Astrocyte (in vitro differentiated cells and primary cell): ENCODE measurements around the gene ABHD3. TPM values are rescaled to one million over a fixed set of nuclear protein-coding genes. Genes with fewer than 3 reads are reported as not detected.
A peak's percentile ranks its signal among the peaks of the same experiment; 100 is the strongest.

Source experiments
- DNase-seq: peaks from one replicate; pipeline ENCODE4 v3.0.0-alpha.2; 2010; ENCODE audit warnings: low read depth
- FAIRE-seq: peaks from 2 replicates; lab custom pipeline; 2011; peaks lifted over from hg19 to GRCh38; lab: Jason Lieb, UNC
- H2AFZ ChIP-seq: 2 replicates; pipeline ENCODE4 v1.6.0; 2012; ENCODE audit warnings: low read depth, low read length, inconsistent platforms
- H3K27ac ChIP-seq: 2 replicates; pipeline ENCODE4 v1.5.1; 2011; ENCODE audit warnings: low read depth, low read length, inconsistent platforms
- H3K27me3 ChIP-seq: 2 replicates; pipeline ENCODE4 v1.6.0; 2011; ENCODE audit warnings: low read length, inconsistent platforms; ENCODE audit not compliant: insufficient read depth
- H3K36me3 ChIP-seq: 2 replicates; pipeline ENCODE4 v1.5.1; 2011; ENCODE audit warnings: low read length, inconsistent platforms; ENCODE audit not compliant: insufficient read depth
- H3K4me1 ChIP-seq: 2 replicates; pipeline ENCODE4 v1.5.1; 2011; ENCODE audit warnings: low read length, inconsistent platforms; ENCODE audit not compliant: insufficient read depth
- H3K4me2 ChIP-seq: 2 replicates; pipeline ENCODE4 v1.6.0; 2012; ENCODE audit warnings: low read length, inconsistent platforms
- H3K4me3 ChIP-seq: 2 replicates; pipeline ENCODE4 v1.5.1; 2011; ENCODE audit warnings: low read depth, mild to moderate bottlenecking, low read length, inconsistent platforms; ENCODE audit not compliant: insufficient read depth
- H3K79me2 ChIP-seq: 2 replicates; pipeline ENCODE4 v1.6.0; 2012; ENCODE audit warnings: mild to moderate bottlenecking, low read length, inconsistent platforms; ENCODE audit not compliant: insufficient read depth
- H3K9ac ChIP-seq: 2 replicates; pipeline ENCODE4 v1.6.0; 2012; ENCODE audit warnings: mild to moderate bottlenecking, low read length, inconsistent platforms
- H3K9me3 ChIP-seq: 2 replicates; pipeline ENCODE4 v1.5.1; 2012; ENCODE audit warnings: low read depth, mild to moderate bottlenecking, low read length, inconsistent platforms; ENCODE audit not compliant: insufficient read depth
- H4K20me1 ChIP-seq: 2 replicates; pipeline ENCODE4 v1.6.0; 2012; ENCODE audit warnings: low read length, inconsistent platforms; ENCODE audit not compliant: insufficient read depth
- H3K27ac Mint-ChIP-seq: one replicate; pipeline ENCODE4 v1.8.0; 2021; ENCODE audit warnings: mild to moderate bottlenecking, mixed read lengths; ENCODE audit not compliant: unreplicated experiment
- H3K27me3 Mint-ChIP-seq: one replicate; pipeline ENCODE4 v1.8.0; 2021; ENCODE audit warnings: low read depth, mixed read lengths; ENCODE audit not compliant: unreplicated experiment
- H3K36me3 Mint-ChIP-seq: one replicate; pipeline ENCODE4 v1.8.0; 2021; ENCODE audit warnings: low read depth, mixed read lengths; ENCODE audit not compliant: unreplicated experiment
- H3K4me1 Mint-ChIP-seq: one replicate; pipeline ENCODE4 v1.8.0; 2021; ENCODE audit warnings: low read depth, mixed read lengths; ENCODE audit not compliant: unreplicated experiment
- H3K4me3 Mint-ChIP-seq: one replicate; pipeline ENCODE4 v1.8.0; 2021; ENCODE audit warnings: mild to moderate bottlenecking, moderate library complexity, mixed read lengths; ENCODE audit not compliant: unreplicated experiment
- H3K9me3 Mint-ChIP-seq: one replicate; pipeline ENCODE4 v1.8.0; 2021; ENCODE audit warnings: mild to moderate bottlenecking, mixed read lengths; ENCODE audit not compliant: unreplicated experiment
- CTCF ChIP-seq: IDR thresholded peaks from 2 replicates; pipeline ENCODE4 v1.5.1; 2011; ENCODE audit warnings: low read depth, mild to moderate bottlenecking, inconsistent platforms, low read length, moderate library complexity; ENCODE audit not compliant: insufficient read depth
- EZH2 ChIP-seq: IDR thresholded peaks from 2 replicates; pipeline ENCODE4 v1.6.1; 2012; ENCODE audit warnings: mild to moderate bottlenecking, low read length, inconsistent platforms; ENCODE audit not compliant: insufficient read depth
- total RNA-seq: library from RNA; stranded (reverse); gene quantifications from 2 replicates; pipeline ENCODE4 v1.2.1, GENCODE V29; 2021

The ABHD3 gene
- total RNA-seq, 1 donor from 2014 or later: 5.1 TPM

DNA sequence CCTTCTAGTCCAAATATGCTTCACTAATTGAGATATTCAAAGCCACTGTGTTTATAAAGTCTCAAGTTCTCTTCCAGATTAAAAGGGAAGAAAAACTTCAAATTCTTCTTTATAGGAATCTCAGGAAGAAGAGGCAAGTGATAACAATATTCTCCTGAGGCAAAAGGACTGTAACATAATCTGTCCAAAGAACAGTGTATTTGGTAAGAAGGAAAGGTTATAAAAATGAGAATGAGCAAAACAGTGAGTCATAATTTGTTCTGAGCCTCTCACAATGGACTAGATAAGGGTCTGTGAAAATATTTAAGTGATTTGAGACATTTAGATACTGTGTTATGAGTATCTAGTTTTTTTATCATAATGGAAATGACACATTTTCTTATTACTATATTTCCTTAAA, 48.2 kb downstream of the ABHD3 start:
- no peak overlapping the region for H3K4me3 Mint-ChIP-seq
- Histone ChIP-seq H4K20me1 (no peaks in the 10 kb centered on the region), H3K27ac (no peak overlapping the region), H2AFZ (no peak overlapping the region), H3K4me2 (peak overlapping the region; percentile 3), H3K79me2 (no peaks in the 10 kb centered on the region), H3K36me3 (no peaks in the 10 kb centered on the region), H3K27me3 (no peaks in the 10 kb centered on the region), H3K9me3 (no peaks in the 10 kb centered on the region), H3K9ac (no peak overlapping the region), H3K4me1 (no peaks in the 10 kb centered on the region), H3K4me3 (no peak overlapping the region)
- H3K9me3 Mint-ChIP-seq: no peaks in the 10 kb centered on the region
- DNase-seq (peak; percentile 56), FAIRE-seq (no peak)
- TF ChIP-seq CTCF: no peak
- no peak for TF ChIP-seq EZH2
- H3K27ac Mint-ChIP-seq: no peak overlapping the region
- H3K4me1 Mint-ChIP-seq: no peaks in the 10 kb centered on the region
- no peaks in the 10 kb centered on the region for H3K27me3 Mint-ChIP-seq
- H3K36me3 Mint-ChIP-seq: no peaks in the 10 kb centered on the region

GRCh38 chr18:21653361-21653760, 51.2 kb downstream of the ABHD3 start:
- Mint-ChIP-seq H3K4me1 (no peaks in the 10 kb centered on the region), H3K27ac (no peak overlapping the region), H3K4me3 (no peak overlapping the region), H3K9me3 (no peaks in the 10 kb centered on the region), H3K36me3 (no peaks in the 10 kb centered on the region), H3K27me3 (no peaks in the 10 kb centered on the region)
- Histone ChIP-seq H4K20me1 (no peaks in the 10 kb centered on the region), H2AFZ (no peak overlapping the region), H3K4me2 (no peak overlapping the region), H3K4me1 (no peaks in the 10 kb centered on the region), H3K27me3 (no peaks in the 10 kb centered on the region), H3K79me2 (no peaks in the 10 kb centered on the region), H3K4me3 (no peak overlapping the region), H3K36me3 (no peaks in the 10 kb centered on the region), H3K9ac (no peak overlapping the region), H3K27ac (no peak overlapping the region), H3K9me3 (no peaks in the 10 kb centered on the region)
- TF ChIP-seq CTCF (no peak), EZH2 (no peak)
- FAIRE-seq (no peak), DNase-seq (no peak)

DNA sequence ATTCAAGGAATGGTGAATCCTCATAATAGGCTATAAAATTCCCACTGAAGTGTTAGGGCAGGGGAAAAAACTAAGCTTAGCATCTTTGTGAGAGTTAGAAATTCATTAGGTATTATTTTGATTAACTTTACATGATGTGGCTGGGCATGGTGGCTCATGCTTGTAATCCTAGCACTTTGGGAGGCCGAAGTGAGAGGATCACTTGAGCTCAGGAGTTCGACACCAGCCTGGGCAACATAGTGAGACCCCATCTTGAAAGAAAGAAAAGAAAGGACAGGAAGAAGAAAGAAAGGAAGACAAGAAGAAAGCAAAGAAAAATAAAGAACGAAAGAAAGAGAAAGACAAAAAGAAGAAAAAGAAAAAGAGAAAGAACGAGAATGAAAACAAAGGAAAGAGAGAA, 52.5 kb downstream of the ABHD3 start:
- no peak overlapping the region for H3K9ac ChIP-seq
- H3K4me1 ChIP-seq: no peaks in the 10 kb centered on the region
- no peak overlapping the region for H3K4me2 ChIP-seq
- no peaks in the 10 kb centered on the region for H4K20me1 ChIP-seq
- H3K79me2 ChIP-seq: no peaks in the 10 kb centered on the region
- H3K27ac Mint-ChIP-seq: no peak overlapping the region
- no peak overlapping the region for H3K27ac ChIP-seq
- no peaks in the 10 kb centered on the region for H3K27me3 Mint-ChIP-seq
- DNase-seq (no peak), FAIRE-seq (no peak)
- no peak overlapping the region for H3K4me3 Mint-ChIP-seq
- no peaks in the 10 kb centered on the region for H3K36me3 ChIP-seq
- no peaks in the 10 kb centered on the region for H3K9me3 ChIP-seq
- no peaks in the 10 kb centered on the region for H3K9me3 Mint-ChIP-seq
- H2AFZ ChIP-seq: no peak overlapping the region
- H3K27me3 ChIP-seq: no peaks in the 10 kb centered on the region
- TF ChIP-seq EZH2: no peak
- TF ChIP-seq CTCF: no peak
- no peaks in the 10 kb centered on the region for H3K4me1 Mint-ChIP-seq
- H3K36me3 Mint-ChIP-seq: no peaks in the 10 kb centered on the region
- no peak overlapping the region for H3K4me3 ChIP-seq
